ENCODE measurements around the gene RER1. TPM values are rescaled to one million over a fixed set of nuclear protein-coding genes. Genes with fewer than 3 reads are reported as not detected.

RER1 gene
- polyA plus RNA-seq, 1 donor from 2014 or later: 58.7 TPM

DNA sequence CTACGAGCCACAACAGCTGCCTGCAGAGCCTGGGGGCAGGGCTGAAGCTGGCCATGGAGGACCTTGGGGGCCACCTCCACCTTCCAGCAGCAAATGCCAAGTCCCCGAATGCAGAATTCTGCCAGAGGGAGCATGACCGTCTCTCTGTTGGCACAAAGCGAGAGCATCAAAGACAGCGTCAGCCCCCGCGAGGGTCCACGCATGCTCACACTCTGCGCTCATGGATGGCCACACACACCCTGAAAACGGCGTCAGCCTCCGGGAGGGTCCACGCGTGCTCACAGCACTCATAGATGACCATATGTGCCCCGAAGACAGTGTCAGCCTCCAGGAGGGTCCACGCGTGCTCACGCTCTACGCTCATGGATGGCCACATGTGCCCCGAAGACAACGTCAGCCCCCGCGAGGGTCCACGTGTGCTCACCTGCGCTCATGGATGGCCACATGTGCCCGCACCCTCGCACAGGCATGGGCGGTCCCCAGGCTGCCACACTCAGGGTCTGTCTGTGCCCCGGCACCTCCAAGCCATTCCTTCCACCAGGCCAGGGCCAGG is 46.8 kb upstream of the RER1 start:
- H3F3A ChIP-seq (ENCODE audit: insufficient read depth, low read length, poor library complexity, severe bottlenecking): no peaks in the 10 kb centered on the region
- no peaks in the 10 kb centered on the region for H4K20me1 ChIP-seq (ENCODE audit: insufficient read depth)
- no peaks in the 10 kb centered on the region for H3K27me3 ChIP-seq (ENCODE audit: insufficient read depth, low read depth, low read length)
- H3K27ac ChIP-seq (ENCODE audit: low read length): no peak overlapping the region
- no peak overlapping the region for H2AFZ ChIP-seq (ENCODE audit: low read depth, low read length)
- H3K4me2 ChIP-seq (ENCODE audit: low read length): no peak overlapping the region
- no peak overlapping the region for H3K9ac ChIP-seq (ENCODE audit: low read length)
- H3K79me2 ChIP-seq (replicated peaks; ENCODE audit: insufficient read depth, low read length): no peaks in the 10 kb centered on the region
- no peaks in the 10 kb centered on the region for H3K36me3 ChIP-seq (ENCODE audit: insufficient read depth, low read length)
- TF ChIP-seq, protein P1, sequence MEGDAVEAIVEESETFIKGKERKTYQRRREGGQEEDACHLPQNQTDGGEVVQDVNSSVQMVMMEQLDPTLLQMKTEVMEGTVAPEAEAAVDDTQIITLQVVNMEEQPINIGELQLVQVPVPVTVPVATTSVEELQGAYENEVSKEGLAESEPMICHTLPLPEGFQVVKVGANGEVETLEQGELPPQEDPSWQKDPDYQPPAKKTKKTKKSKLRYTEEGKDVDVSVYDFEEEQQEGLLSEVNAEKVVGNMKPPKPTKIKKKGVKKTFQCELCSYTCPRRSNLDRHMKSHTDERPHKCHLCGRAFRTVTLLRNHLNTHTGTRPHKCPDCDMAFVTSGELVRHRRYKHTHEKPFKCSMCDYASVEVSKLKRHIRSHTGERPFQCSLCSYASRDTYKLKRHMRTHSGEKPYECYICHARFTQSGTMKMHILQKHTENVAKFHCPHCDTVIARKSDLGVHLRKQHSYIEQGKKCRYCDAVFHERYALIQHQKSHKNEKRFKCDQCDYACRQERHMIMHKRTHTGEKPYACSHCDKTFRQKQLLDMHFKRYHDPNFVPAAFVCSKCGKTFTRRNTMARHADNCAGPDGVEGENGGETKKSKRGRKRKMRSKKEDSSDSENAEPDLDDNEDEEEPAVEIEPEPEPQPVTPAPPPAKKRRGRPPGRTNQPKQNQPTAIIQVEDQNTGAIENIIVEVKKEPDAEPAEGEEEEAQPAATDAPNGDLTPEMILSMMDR (IDR thresholded peaks at IDR 0.05; ENCODE audit: poor library complexity, severe bottlenecking): no peak
- TF ChIP-seq EZH2 (IDR thresholded peaks at IDR 0.05; ENCODE audit: borderline replicate concordance, insufficient read depth, low read length, poor library complexity, severe bottlenecking) (no peak), MXI1 (conservative IDR thresholded peaks at IDR 0.05; ENCODE audit: poor library complexity, severe bottlenecking) (no peak), EP300 (conservative IDR thresholded peaks at IDR 0.05; ENCODE audit: poor library complexity, severe bottlenecking) (no peak), SMC3 (conservative IDR thresholded peaks at IDR 0.05; ENCODE audit: poor library complexity) (no peak), POLR2AphosphoS5 (IDR thresholded peaks at IDR 0.05) (no peak), RAD21 (conservative IDR thresholded peaks at IDR 0.05) (no peak), TAF1 (IDR thresholded peaks at IDR 0.05; ENCODE audit: low read depth) (no peak)
- TF ChIP-seq, protein P2, sequence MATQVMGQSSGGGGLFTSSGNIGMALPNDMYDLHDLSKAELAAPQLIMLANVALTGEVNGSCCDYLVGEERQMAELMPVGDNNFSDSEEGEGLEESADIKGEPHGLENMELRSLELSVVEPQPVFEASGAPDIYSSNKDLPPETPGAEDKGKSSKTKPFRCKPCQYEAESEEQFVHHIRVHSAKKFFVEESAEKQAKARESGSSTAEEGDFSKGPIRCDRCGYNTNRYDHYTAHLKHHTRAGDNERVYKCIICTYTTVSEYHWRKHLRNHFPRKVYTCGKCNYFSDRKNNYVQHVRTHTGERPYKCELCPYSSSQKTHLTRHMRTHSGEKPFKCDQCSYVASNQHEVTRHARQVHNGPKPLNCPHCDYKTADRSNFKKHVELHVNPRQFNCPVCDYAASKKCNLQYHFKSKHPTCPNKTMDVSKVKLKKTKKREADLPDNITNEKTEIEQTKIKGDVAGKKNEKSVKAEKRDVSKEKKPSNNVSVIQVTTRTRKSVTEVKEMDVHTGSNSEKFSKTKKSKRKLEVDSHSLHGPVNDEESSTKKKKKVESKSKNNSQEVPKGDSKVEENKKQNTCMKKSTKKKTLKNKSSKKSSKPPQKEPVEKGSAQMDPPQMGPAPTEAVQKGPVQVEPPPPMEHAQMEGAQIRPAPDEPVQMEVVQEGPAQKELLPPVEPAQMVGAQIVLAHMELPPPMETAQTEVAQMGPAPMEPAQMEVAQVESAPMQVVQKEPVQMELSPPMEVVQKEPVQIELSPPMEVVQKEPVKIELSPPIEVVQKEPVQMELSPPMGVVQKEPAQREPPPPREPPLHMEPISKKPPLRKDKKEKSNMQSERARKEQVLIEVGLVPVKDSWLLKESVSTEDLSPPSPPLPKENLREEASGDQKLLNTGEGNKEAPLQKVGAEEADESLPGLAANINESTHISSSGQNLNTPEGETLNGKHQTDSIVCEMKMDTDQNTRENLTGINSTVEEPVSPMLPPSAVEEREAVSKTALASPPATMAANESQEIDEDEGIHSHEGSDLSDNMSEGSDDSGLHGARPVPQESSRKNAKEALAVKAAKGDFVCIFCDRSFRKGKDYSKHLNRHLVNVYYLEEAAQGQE (IDR thresholded peaks at IDR 0.05; ENCODE audit: borderline replicate concordance): no peak
- H3K9me2 ChIP-seq (ENCODE audit: insufficient read depth, low read length): no peaks in the 10 kb centered on the region
- H3K4me3 ChIP-seq (ENCODE audit: low read length): no peak overlapping the region
- no peaks in the 10 kb centered on the region for H3K9me3 ChIP-seq (ENCODE audit: low read length)

DNA sequence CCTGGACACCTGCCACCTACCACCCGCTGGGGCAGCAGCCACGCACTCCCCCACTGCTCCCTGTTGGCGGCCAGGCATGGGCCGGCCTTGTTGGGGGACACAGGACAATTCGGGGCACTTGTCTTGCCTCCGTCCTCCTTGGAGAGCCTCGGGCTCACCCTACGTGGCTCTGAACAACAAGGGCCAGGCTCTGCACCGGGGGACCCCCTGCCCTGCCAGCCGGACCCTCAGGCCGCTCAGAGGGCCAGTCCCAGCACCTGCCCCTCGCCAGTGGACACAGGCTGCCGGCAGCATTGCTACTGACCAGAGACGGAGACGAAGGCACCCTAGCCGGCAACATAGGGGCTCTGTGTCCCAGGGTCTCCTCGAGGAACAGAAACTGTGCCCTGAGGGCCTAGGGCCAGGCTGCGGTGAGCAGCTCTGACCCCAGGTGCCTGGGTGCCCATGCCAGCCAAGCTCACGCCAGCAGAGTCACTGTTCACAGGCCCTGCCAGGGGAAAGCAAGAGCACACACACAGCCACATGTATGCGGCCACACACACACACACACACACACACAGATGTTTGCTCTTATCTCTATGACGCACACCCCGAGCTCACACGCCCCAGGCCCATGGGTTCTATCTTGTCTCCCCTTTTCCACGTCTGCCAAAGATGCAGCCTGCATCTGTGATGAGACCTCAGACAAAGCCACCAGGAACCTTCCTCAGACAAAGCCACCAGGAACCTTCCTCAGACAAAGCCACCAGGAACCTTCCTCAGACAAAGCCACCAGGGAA is 46.2 kb upstream of the RER1 start:
- Histone ChIP-seq H3K9me2 (ENCODE audit: insufficient read depth, low read length) (no peaks in the 10 kb centered on the region), H3K27me3 (ENCODE audit: insufficient read depth, low read depth, low read length) (no peaks in the 10 kb centered on the region), H2AFZ (ENCODE audit: low read depth, low read length) (no peak overlapping the region), H3F3A (ENCODE audit: insufficient read depth, low read length, poor library complexity, severe bottlenecking) (no peaks in the 10 kb centered on the region), H4K20me1 (ENCODE audit: insufficient read depth) (no peaks in the 10 kb centered on the region), H3K27ac (ENCODE audit: low read length) (no peak overlapping the region), H3K4me2 (ENCODE audit: low read length) (no peak overlapping the region), H3K36me3 (ENCODE audit: insufficient read depth, low read length) (no peaks in the 10 kb centered on the region), H3K4me3 (ENCODE audit: low read length) (no peak overlapping the region), H3K9me3 (ENCODE audit: low read length) (no peaks in the 10 kb centered on the region), H3K79me2 (replicated peaks; ENCODE audit: insufficient read depth, low read length) (no peaks in the 10 kb centered on the region), H3K9ac (ENCODE audit: low read length) (no peak overlapping the region)
- no peak for TF ChIP-seq SMC3 (conservative IDR thresholded peaks at IDR 0.05; ENCODE audit: poor library complexity)
- TF ChIP-seq, protein P2 (IDR thresholded peaks at IDR 0.05; ENCODE audit: borderline replicate concordance): no peak
- TF ChIP-seq TAF1 (IDR thresholded peaks at IDR 0.05; ENCODE audit: low read depth): no peak
- TF ChIP-seq POLR2AphosphoS5 (IDR thresholded peaks at IDR 0.05): no peak
- no peak for TF ChIP-seq MXI1 (conservative IDR thresholded peaks at IDR 0.05; ENCODE audit: poor library complexity, severe bottlenecking)
- no peak for TF ChIP-seq EZH2 (IDR thresholded peaks at IDR 0.05; ENCODE audit: borderline replicate concordance, insufficient read depth, low read length, poor library complexity, severe bottlenecking)
- TF ChIP-seq, protein P1 (IDR thresholded peaks at IDR 0.05; ENCODE audit: poor library complexity, severe bottlenecking): no peak
- no peak for TF ChIP-seq EP300 (conservative IDR thresholded peaks at IDR 0.05; ENCODE audit: poor library complexity, severe bottlenecking)
- TF ChIP-seq RAD21 (conservative IDR thresholded peaks at IDR 0.05): no peak
